AG04449 (cell line): Measurements from ENCODE around the gene COPE.

ENCODE experiments used
- CTCF ChIA-PET: fragments of 350-600 bp; formaldehyde crosslinking; extraction: SDS; loops from one replicate; lab custom pipeline; 2021; ENCODE audit warnings: antibody characterized with exemption; lab: Yijun Ruan, JAX
- POLR2A ChIA-PET: fragments of 400-600, 350-600 bp; formaldehyde crosslinking; extraction: SDS; loops from one replicate; lab custom pipeline; 2020; ENCODE audit warnings: antibody characterized with exemption, inconsistent platforms; lab: Yijun Ruan, JAX
- DNase-seq: peaks from one replicate; pipeline ENCODE4 v3.0.0-alpha.2; 2010; ENCODE audit warnings: low read depth, low spot score
- H3K4me3 ChIP-seq: 2 replicates; pipeline ENCODE4 v1.5.1; 2011; ENCODE audit warnings: low read depth, mild to moderate bottlenecking, control low read depth, low read length
- CTCF ChIP-seq: IDR thresholded peaks from one replicate; pipeline ENCODE4 v1.5.1; 2011; ENCODE audit warnings: mild to moderate bottlenecking, moderate library complexity, low read length, control low read depth, inconsistent platforms; ENCODE audit not compliant: insufficient read depth; ENCODE audit errors: missing control alignments

Gene COPE

GRCh38 chr19:18894254-18895037 lies 24.7 kb downstream of the COPE start:
- DNase-seq: no peak
- ChIA-PET POLR2A (no interaction called here), CTCF (interaction anchor here (1.4 to 2.0 kb wide), 3 partner anchors 14 to 306 kb away, joined by 4 to 16 read pairs (median 5); partner anchors contain the start of gene REX1BD)
- H3K4me3 ChIP-seq: peak overlapping the region; percentile 49
- no peak for TF ChIP-seq CTCF

- DNase-seq: no peak
- TF ChIP-seq CTCF: no peak
- ChIA-PET CTCF (interaction anchor here (1.6 to 2.0 kb wide), 2 partner anchors 92 to 305 kb away, joined by 5 to 16 read pairs; partner anchors contain the start of gene REX1BD), POLR2A (no interaction called here)
- H3K4me3 ChIP-seq: no peak overlapping the region
These were observed 25.5 kb downstream of the COPE start for GRCh38 chr19:18893587-18894253.

DNA sequence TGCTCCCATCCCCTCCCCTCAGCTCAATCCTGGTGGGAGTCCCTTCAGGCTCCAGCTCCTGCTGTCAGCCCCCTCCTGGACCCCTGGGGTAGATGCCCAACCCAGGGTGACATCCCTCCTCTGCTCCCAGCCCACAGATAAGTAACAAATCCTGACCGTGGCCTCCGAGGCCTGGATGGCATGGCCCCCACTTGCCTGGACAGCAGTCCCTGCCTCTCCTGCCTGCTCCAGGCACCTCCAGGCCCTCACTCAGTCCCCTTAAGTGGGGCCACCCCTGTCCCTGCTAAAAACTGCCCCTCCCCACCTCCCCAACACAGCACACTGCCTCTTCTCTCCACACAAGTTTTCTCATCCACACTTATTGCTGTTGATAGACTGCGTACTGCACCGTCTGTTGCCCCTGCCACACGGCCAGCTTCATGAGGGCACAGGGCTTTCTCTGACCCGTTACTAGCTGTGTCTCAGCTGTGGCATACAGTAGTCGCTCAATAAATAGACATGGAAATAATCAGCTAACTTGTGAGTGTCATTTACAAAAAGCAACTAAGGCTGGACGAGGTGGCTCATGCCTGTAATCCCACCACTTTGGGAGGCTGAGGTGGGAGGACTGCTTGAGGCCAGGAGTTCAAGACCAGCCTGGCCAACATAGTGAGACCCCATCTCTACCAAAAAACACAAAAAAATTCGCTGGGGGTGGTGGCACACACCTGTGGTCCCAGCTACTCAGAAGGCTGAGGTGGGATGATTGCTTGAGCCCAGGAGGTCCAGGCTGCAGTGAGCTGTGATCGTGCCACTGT lies 29.0 kb downstream of the COPE start:
- DNase-seq: no peak
- POLR2A ChIA-PET: interaction anchor here (0.6 kb wide), 1 partner anchor 296 kb away, joined by 4 read pairs; no protein-coding TSS in a partner anchor
- no peak for TF ChIP-seq CTCF
- no peak overlapping the region for H3K4me3 ChIP-seq
- CTCF ChIA-PET: interaction anchor here (1.0 to 1.9 kb wide), 3 partner anchors 9 to 24 kb away, joined by 3 to 7 read pairs (median 5); no protein-coding TSS in a partner anchor

- no peak for DNase-seq
- CTCF ChIA-PET: no interaction called here
- no peak for TF ChIP-seq CTCF
- no peak overlapping the region for H3K4me3 ChIP-seq
- POLR2A ChIA-PET: no interaction called here
These were observed 32.2 kb downstream of the COPE start for GRCh38 chr19:18886972-18887371.

DNA sequence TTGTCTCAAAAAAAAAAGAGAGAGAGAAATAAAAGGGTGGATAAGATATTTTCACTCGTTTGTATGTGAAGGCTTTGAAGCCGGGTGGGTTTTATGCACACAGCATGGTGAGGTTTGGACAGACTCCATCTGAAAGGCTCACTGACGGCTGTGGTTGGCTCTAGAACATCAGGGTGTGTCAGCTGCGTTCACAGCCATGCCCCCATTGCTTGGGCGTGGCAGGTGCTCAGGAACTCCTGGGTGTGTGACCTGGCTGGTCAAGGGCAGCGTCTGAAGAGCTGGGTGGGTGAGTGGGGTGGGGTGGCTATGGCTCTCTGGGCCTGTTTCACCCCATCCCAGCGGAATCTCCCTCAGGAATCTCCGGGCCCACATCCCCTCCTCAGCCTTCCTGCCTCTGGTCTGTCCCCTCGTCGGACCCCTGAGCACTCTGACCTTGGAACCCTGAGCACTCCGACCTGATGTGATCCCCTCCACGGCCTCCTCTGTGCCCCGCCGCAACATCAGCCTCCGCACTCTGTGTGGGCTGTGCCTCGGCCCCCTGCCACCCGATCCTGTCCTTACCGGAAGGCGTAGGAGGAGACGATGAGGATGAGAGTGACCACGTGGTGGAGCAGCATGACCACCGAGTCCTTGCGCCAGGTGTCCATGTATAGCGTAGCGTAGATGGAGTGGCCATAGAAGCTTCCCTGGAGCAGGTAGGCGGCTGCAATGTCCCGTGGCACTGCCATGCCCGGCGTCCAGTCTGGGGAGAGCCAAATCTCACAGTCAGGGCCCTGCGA lies 35.5 kb downstream of the COPE start:
- no peak for DNase-seq
- H3K4me3 ChIP-seq: no peak overlapping the region
- ChIA-PET CTCF (interaction anchor here (1.4 to 10.1 kb wide), 2 partner anchors 18 to 37 kb away, joined by 3 to 101 read pairs; no protein-coding TSS in a partner anchor), POLR2A (no interaction called here)
- no peak for TF ChIP-seq CTCF
